ENCODE data around the gene THRA.

DNA sequence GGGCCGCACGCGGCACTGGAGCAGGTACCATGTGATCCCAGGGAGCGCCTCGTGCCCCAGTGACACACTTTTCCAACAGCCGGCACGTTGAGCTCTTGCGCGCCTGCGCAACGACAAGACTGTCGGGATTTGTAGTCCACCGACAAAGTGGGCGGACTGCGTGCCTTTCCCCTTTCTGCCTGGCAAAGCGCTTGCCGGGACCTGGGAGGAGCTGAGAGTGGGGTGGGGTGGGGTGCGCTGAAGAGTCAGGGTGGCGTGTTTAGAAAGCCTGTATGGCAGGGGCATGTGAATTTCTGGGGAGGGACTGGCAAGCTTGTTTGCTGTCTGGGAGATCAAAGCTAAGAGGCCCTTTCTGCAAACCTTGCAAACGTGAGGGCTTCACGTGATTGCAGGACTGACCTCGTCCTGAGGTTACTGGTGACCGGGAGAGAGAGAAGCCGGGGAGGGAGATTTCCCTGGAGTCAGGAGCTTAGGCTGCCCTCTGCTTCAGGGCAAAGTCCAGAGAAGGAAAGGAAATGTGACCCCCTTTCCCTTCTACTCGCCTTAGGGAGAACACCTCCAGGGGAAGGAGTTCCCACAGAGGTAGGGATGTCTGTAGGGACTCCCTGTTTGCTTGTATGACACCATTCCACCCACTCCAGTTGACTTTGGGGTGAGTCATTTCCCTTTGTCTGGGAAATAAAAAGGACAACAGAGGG lies 38.1 kb downstream of the THRA start:
- TF ChIP-seq SP1 (CRISPR knock-in tag; IDR thresholded peaks at IDR 0.05) = peak; percentile 70
- TF ChIP-seq RCOR1 (IDR thresholded peaks at IDR 0.05; ENCODE audit: borderline replicate concordance in 1 of 2, low read depth in 2 of 2, low read length in 2 of 2) = peak in 1 of 2 experiments; percentile 21; a peak in 1 of 4 replicates
- TF ChIP-seq ZZZ3 (IDR thresholded peaks at IDR 0.05) = no peak
- TF ChIP-seq EZH2 (IDR thresholded peaks at IDR 0.05; ENCODE audit: borderline replicate concordance, low read depth, low read length) = no peak
- TF ChIP-seq POLR2AphosphoS5 (IDR thresholded peaks at IDR 0.05; ENCODE audit: control insufficient read depth, insufficient read depth, low read depth, low read length) = no peak; the same call in 1 of the 2 replicates
- TF ChIP-seq, protein P1, sequence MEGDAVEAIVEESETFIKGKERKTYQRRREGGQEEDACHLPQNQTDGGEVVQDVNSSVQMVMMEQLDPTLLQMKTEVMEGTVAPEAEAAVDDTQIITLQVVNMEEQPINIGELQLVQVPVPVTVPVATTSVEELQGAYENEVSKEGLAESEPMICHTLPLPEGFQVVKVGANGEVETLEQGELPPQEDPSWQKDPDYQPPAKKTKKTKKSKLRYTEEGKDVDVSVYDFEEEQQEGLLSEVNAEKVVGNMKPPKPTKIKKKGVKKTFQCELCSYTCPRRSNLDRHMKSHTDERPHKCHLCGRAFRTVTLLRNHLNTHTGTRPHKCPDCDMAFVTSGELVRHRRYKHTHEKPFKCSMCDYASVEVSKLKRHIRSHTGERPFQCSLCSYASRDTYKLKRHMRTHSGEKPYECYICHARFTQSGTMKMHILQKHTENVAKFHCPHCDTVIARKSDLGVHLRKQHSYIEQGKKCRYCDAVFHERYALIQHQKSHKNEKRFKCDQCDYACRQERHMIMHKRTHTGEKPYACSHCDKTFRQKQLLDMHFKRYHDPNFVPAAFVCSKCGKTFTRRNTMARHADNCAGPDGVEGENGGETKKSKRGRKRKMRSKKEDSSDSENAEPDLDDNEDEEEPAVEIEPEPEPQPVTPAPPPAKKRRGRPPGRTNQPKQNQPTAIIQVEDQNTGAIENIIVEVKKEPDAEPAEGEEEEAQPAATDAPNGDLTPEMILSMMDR (IDR thresholded peaks at IDR 0.05 in 2 of 3, conservative IDR thresholded peaks at IDR 0.05 in 1 of 3; ENCODE audit: insufficient read depth in 2 of 3, low read depth in 1 of 3, low read length in 3 of 3) = no peak
- TF ChIP-seq SPI1 (IDR thresholded peaks at IDR 0.05; ENCODE audit: borderline replicate concordance, low read depth, low read length) = peak; percentile 47; the same call in 1 of the 2 replicates
- TF ChIP-seq CREB1 (IDR thresholded peaks at IDR 0.05) = no peak; the same call in 1 of the 2 replicates
- TF ChIP-seq CREB1 (CRISPR knock-in tag; IDR thresholded peaks at IDR 0.05) = no peak
- TF ChIP-seq PCBP1 (IDR thresholded peaks at IDR 0.05; ENCODE audit: low read depth, low read length, poor library complexity, severe bottlenecking) = no peak
- no peak for TF ChIP-seq NFRKB (IDR thresholded peaks at IDR 0.05; ENCODE audit: low read depth)
- TF ChIP-seq, protein P2, sequence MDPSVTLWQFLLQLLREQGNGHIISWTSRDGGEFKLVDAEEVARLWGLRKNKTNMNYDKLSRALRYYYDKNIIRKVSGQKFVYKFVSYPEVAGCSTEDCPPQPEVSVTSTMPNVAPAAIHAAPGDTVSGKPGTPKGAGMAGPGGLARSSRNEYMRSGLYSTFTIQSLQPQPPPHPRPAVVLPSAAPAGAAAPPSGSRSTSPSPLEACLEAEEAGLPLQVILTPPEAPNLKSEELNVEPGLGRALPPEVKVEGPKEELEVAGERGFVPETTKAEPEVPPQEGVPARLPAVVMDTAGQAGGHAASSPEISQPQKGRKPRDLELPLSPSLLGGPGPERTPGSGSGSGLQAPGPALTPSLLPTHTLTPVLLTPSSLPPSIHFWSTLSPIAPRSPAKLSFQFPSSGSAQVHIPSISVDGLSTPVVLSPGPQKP (CRISPR knock-in tag; IDR thresholded peaks at IDR 0.05) = no peak
- TF ChIP-seq, protein P3, sequence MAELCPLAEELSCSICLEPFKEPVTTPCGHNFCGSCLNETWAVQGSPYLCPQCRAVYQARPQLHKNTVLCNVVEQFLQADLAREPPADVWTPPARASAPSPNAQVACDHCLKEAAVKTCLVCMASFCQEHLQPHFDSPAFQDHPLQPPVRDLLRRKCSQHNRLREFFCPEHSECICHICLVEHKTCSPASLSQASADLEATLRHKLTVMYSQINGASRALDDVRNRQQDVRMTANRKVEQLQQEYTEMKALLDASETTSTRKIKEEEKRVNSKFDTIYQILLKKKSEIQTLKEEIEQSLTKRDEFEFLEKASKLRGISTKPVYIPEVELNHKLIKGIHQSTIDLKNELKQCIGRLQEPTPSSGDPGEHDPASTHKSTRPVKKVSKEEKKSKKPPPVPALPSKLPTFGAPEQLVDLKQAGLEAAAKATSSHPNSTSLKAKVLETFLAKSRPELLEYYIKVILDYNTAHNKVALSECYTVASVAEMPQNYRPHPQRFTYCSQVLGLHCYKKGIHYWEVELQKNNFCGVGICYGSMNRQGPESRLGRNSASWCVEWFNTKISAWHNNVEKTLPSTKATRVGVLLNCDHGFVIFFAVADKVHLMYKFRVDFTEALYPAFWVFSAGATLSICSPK (IDR thresholded peaks at IDR 0.05; ENCODE audit: borderline replicate concordance) = no peak
- TF ChIP-seq, protein P4, sequence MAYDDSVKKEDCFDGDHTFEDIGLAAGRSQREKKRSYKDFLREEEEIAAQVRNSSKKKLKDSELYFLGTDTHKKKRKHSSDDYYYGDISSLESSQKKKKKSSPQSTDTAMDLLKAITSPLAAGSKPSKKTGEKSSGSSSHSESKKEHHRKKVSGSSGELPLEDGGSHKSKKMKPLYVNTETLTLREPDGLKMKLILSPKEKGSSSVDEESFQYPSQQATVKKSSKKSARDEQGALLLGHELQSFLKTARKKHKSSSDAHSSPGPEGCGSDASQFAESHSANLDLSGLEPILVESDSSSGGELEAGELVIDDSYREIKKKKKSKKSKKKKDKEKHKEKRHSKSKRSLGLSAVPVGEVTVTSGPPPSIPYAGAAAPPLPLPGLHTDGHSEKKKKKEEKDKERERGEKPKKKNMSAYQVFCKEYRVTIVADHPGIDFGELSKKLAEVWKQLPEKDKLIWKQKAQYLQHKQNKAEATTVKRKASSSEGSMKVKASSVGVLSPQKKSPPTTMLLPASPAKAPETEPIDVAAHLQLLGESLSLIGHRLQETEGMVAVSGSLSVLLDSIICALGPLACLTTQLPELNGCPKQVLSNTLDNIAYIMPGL (CRISPR knock-in tag; IDR thresholded peaks at IDR 0.05) = no peak

Data from K562 (cell line).